NT2/D1 (cell line): ENCODE results near the gene DR1.

ENCODE experiments used
- SUZ12 ChIP-seq: IDR thresholded peaks from 2 replicates; pipeline ENCODE4 v1.6.1; 2011; ENCODE audit not compliant: insufficient read length, insufficient read depth; ENCODE audit errors: extremely low read depth
- YY1 ChIP-seq: IDR thresholded peaks from 2 replicates; pipeline ENCODE4 v1.6.1; 2011; ENCODE audit not compliant: insufficient read length, insufficient read depth
- ZNF274 ChIP-seq: IDR thresholded peaks from 2 replicates; pipeline ENCODE4 v1.6.1; 2011; ENCODE audit warnings: mild to moderate bottlenecking, low read depth, low read length

DNA sequence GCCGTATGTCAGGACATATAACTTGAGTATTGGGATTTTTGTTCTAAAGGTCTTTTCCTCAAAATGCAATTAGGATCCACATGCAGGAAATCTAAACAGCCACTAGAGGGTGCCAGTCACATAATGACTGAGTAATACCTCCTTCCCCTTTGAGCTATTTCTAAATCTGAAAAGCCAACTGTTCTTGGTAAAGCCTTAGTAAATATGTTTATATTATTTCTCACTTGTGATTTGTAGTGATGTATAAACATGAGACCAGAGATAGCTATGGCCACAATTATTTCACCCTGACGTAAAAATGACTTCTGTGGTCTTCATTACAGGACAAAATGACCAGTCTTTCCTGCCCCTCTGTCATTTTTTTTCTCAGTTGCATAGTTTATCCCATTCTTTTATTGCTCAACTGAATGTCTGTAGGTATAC lies 41.0 kb upstream of the DR1 start:
- TF ChIP-seq ZNF274 (no peak), YY1 (no peak), SUZ12 (no peak)
